Measurements from ENCODE around the gene SYTL3.

DNA sequence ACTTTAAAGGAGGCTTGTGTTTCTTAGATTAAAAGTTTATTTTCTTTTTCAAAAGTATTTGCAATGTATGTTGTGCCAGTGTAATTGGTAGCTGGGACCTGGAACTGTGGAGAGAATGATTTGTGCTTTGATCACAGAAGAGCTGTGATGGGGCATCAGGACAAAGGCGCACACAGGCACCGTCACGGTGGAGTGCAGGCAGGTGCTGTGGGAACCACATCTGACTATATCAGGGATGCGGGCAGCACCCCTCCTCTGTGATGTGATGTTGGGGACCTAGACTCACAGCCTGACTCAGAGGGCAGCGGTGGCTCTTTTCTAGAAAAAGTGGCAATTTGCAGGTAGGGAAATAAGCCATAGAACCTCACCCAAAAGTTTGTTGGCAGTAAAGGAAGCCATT is 34.5 kb downstream of the SYTL3 start:
- no peak for TF ChIP-seq POLR2A (IDR thresholded peaks at IDR 0.05)
- TF ChIP-seq, protein P1, sequence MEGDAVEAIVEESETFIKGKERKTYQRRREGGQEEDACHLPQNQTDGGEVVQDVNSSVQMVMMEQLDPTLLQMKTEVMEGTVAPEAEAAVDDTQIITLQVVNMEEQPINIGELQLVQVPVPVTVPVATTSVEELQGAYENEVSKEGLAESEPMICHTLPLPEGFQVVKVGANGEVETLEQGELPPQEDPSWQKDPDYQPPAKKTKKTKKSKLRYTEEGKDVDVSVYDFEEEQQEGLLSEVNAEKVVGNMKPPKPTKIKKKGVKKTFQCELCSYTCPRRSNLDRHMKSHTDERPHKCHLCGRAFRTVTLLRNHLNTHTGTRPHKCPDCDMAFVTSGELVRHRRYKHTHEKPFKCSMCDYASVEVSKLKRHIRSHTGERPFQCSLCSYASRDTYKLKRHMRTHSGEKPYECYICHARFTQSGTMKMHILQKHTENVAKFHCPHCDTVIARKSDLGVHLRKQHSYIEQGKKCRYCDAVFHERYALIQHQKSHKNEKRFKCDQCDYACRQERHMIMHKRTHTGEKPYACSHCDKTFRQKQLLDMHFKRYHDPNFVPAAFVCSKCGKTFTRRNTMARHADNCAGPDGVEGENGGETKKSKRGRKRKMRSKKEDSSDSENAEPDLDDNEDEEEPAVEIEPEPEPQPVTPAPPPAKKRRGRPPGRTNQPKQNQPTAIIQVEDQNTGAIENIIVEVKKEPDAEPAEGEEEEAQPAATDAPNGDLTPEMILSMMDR (IDR thresholded peaks at IDR 0.05), result no peak

Data from lower leg skin (tissue), 3 donors.